LNCaP clone FGC (cell line): ENCODE results near the gene CAPN10.

ENCODE experiments used
- DNase-seq: peaks from one replicate; pipeline ENCODE4 v3.0.0-alpha.2; 2011; ENCODE audit warnings: low read depth
- H3K4me3 ChIP-seq: 2 replicates; pipeline ENCODE4 v1.5.1; 2011; ENCODE audit warnings: mild to moderate bottlenecking, low read depth, low read length, control low read depth
- TF ChIP-seq, protein P1 (sequence below): IDR thresholded peaks from 2 replicates; pipeline ENCODE4 v1.5.1; 2012; ENCODE audit warnings: mild to moderate bottlenecking; ENCODE audit not compliant: control insufficient read depth, insufficient read depth; ENCODE audit errors: extremely low read depth

The CAPN10 gene

DNA sequence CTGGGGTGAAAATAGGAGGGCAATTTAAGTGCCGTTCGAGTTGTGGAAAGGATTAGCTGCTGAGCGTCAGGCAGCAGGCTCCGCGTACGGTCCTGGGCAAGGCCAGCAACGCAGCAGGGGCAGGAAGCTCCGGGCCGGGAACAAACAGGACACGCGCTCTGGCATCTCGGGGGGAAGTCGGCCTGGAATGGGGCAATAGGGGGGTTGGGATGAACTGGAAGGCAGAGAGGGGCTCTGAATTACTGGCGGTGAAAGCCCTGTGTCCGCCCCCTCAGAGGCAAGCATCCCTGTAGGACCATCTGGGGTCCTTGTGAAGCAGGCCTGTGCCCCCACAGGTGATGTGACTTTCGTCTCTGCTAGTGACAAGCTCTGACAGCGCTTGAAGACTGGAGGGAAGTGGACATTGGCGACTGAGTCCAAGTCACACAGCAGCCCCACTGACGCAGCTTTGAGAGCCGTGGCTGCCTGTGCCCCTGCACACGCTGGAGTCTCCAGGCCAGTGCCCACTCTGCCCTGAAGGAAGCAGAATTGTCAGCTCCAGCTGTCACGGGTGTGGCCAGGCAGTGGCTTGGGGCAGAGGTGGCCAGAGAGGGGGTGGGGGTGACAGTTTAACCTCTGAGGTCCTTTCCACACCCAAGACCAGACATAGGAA lies 61.1 kb downstream of the CAPN10 start:
- no peak for DNase-seq
- TF ChIP-seq, protein P1, sequence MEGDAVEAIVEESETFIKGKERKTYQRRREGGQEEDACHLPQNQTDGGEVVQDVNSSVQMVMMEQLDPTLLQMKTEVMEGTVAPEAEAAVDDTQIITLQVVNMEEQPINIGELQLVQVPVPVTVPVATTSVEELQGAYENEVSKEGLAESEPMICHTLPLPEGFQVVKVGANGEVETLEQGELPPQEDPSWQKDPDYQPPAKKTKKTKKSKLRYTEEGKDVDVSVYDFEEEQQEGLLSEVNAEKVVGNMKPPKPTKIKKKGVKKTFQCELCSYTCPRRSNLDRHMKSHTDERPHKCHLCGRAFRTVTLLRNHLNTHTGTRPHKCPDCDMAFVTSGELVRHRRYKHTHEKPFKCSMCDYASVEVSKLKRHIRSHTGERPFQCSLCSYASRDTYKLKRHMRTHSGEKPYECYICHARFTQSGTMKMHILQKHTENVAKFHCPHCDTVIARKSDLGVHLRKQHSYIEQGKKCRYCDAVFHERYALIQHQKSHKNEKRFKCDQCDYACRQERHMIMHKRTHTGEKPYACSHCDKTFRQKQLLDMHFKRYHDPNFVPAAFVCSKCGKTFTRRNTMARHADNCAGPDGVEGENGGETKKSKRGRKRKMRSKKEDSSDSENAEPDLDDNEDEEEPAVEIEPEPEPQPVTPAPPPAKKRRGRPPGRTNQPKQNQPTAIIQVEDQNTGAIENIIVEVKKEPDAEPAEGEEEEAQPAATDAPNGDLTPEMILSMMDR = no peak

DNA sequence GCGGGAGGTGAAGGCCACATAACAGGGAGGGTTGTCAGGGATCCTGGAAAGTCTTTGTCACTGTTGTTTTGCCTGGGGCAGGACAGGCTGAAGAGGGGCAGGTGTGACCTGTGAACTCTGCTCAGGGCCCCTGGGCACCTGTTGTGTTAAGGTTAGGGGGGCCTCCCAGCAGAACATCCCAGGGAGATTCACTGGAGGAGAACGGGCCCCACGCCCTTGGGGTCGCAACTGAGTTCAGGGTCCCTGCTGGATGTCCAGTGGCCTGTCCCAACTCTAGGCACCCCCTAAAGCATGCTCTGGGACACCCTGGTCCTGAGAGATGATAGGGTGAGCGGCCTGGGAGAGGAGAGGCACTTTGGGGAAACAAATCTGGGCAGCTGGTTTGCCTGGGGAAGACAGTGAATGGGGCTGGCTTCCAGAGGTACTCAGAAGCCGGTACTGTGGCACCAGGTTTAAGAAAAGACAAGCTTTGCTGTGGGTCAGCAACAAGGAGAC lies 61.7 kb downstream of the CAPN10 start:
- TF ChIP-seq, protein P1 = no peak
- no peak overlapping the region for H3K4me3 ChIP-seq
- DNase-seq = no peak

More for the DNA sequence above, 61.1 kb downstream of the CAPN10 start:
- no peak overlapping the region for H3K4me3 ChIP-seq
